Neural progenitor cell (in vitro differentiated cells): ENCODE measurements around the gene RDX.

ENCODE experiments used
- CTCF ChIP-seq: fragments of 200-600 bp; sonication (generic); IDR thresholded peaks from 2 replicates; pipeline ENCODE4 v1.5.1; 2017; ENCODE audit warnings: antibody characterized with exemption, mild to moderate bottlenecking
- EZH2 ChIP-seq: fragments of 200-600 bp; sonication (generic); IDR thresholded peaks from 2 replicates; pipeline ENCODE4 v1.6.1; 2017; ENCODE audit warnings: antibody characterized with exemption, mild to moderate bottlenecking, moderate library complexity

GRCh38 chr11:110172468-110173065 lies 123.8 kb downstream of the RDX start:
- TF ChIP-seq CTCF (no peak), EZH2 (no peak)
